ENCODE measurements around the gene TMEM106A.
A peak's percentile ranks its signal among the peaks of the same experiment; 100 is the strongest.
"Not testable (repeated sequence)": the region's sequence is repeated elsewhere in the genome, so short reads cannot be mapped to it uniquely, and the experiment has no call there.

Gene TMEM106A, protein sequence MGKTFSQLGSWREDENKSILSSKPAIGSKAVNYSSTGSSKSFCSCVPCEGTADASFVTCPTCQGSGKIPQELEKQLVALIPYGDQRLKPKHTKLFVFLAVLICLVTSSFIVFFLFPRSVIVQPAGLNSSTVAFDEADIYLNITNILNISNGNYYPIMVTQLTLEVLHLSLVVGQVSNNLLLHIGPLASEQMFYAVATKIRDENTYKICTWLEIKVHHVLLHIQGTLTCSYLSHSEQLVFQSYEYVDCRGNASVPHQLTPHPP

DNA sequence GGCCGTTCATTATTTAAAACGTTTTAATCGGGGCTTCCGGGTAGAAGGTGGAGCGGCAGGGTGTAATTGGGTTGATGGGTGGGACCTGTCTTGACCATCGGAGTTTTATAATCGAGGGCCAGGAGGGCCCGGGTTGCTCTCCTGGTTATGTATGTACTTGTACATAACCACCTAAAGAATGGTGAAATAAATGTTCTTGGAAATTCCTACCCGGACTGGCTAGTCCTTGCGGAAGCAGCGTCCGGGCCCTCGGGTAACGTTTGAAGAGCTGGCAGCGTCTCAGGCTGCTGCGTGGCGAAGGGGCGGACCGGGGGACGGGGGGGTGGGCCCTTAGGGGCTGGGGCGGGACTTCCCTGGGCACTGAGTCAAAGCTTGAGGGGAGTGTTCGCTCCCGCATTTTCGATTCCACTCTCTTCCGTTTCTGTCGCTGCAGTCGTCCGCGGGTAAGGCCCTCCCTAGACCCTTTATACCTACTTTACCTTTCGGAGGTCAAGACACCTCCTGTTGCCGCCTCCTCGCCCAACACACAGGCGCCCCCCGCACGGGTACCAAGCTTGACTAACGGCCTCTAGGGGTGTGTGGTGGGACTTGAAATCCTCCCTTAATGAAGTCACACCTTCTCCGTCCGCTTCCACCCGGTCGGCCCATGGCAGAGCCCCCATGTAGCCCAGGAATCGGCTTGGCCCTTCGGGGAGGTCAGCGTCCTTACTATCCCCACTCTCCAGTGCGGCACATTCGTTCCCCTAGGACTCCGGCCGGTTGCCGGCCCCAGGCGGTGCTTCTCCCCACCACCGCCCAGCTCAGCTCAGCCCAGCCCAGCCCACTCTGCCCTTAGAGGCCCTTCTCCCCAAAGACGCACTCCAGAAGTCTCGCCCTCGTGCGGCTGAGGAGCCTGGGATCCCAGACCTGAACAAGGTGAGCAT lies at the start of gene TMEM106A:
Gene TMEM106A (plus strand): TSS at position 396 of the 923 bp plus-strand sequence. CDS start 1,167 bp downstream, outside the sequence.
- DNase-seq: peak; percentile 72

DNA sequence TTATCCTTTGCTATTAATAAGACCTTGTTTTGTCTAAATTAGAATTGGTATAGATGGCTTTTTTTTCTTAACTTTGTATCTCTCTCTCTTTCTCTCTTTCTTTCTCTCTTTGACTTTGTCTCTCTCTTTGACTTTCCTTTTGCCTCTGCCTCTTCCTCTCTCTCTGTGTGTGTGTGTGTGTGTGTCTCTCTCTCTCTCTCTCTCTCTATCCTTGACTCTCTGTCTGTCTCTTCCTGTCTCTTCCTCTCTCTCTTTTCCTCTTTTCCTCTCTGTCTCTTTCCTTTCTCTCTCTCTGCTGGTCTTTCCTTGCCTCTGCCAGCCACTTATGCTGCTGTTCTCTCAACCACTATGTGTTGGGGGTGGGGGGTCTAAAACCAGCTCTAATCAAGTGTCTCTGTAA lies 45.7 kb upstream of the TMEM106A start:
- DNase-seq: not testable (repeated sequence)

DNA sequence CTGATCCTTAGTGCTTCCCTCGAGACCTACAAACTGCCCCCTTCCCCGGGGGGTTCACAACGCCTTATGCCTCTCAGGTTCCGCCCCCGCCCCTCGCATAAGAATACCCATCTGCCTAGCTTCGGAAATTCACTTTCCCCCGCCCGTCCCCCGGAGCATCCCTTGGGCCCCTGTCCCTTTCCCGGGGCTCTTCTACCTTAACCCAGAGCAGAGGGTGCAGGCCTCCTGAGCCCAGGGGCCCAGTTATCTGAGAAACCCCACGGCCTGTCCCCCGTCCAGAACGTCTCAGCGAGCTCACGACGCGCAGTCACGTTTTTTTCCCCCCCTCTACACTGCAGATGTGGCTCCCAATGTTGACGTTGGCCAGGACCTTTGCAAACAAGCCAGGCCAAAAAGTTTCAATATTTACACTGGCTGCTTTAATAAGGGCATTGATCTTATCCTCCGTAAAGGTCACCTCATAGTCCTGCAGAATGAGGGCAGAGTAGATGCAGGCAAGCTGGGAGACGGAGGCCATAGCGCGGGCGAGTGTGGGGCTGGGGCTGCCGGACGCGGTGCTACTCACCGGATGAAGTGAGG lies 42.0 kb upstream of the TMEM106A start:
- no peak for DNase-seq

DNA sequence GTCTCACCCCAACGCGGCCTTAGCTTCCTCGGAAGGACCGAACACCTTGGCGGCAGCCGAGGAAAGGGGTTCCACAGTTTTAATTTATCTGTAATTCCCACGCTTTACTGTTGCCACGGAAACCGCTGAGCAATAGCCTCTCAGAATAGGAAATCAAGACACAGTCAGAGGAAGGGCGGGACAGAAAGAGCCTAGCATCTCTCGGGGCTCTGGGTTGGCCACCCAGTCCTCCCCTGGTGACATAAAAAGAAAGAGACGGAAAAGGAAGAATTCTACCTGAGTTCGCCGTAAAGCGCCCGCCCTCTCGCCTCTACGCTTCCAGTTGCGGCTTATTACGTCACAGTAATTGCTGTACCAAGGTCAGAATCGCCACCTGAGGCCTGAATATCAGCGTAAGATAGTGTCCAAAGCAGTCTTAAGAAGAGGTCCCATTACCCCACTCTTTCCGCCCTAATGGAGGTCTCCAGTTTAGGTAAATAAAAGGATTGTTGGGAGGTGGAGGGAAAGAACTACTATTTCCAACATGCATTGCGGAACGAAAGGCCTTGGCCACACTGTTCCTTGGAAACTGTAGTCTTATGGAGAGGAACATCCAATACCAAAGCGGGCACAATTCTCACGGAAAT lies 41.4 kb upstream of the TMEM106A start:
- DNase-seq: peak; percentile 81

DNA sequence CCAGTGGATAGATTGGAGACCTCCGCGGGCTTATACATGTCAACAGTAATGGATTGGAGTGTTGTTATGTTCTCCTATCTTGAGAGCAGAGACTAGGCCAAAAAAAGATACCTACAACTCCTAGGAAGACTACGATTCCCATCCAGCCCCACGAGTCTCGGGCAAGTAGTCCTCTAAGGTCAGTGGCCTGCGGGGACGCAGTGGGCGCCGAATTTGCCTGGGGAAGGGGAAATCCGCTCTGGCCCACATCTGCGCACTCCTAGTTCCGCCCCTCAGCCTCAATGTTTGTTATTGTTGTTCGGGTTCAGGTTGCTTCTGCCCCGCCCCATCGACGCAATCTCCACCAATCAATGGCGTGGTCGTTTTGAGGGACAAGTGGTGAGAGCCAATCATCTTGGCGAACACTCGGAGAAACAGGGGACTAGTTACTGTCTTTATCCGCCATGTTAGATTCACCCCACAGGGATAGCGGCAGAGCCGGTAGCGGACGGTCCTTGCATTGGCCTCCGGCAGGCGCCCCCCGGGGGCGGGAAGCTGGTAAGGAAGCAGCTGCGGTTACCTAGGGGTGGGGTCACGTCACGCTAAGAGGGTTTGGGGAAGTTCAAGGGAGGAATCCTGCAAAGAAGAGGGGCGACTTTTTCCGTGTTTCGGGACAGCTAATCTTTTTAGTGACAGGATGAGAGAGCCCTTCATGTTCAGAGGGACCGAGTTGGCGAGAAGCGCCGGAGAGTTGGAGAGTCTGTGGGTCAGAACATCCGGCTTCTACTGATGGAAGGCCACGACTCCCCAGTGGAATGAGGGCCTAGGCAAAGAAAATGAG lies 40.7 kb upstream of the TMEM106A start, which contains the start of gene NBR1:
Gene NBR1 (plus strand): TSS at position 449 of the 820 bp plus-strand sequence. CDS start 4,586 bp downstream, outside the sequence.
- DNase-seq: peak; percentile 91

DNA sequence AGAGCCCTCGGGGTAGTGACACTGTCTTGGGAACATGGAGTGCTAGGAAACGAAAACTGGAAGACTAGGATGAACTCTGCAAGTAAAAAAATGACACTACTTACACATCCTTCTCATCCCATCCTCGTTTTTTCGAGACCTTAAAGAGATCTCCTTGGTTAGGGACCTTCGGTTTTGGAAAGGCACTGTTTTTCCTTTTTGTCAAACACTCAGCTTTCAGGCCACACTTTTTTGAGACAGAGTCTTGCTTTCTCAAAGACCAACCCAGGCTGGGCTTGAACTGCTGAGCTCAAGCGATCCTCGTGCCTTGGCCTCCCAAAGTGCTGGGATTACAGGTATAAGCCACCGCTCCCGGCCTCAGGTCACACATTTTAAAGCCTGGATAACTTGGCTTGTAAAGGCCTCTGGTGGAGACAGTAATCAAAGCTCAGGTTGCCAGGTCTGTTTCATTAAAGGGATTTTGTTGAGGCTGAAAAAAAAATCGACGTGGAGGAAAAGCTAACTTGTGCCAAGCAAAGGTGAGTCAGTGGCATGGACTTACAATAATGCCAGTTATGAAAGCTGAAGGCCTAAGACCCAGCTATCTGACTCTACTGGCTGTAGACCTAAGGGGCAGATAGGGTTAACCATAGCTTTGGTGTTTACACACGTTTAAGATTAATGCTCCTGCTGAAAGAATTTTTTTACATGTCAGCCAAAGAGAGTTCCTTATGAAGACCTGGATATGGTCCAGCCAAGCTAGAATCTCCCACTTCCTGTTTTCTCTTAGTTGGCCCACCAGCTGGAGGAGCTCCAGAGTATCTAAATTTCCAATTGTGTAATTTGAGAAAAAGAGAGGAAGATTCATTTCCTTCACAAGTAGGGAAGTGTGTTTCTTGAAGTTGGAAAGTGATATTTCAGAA lies 39.8 kb upstream of the TMEM106A start:
- DNase-seq: no peak

DNA sequence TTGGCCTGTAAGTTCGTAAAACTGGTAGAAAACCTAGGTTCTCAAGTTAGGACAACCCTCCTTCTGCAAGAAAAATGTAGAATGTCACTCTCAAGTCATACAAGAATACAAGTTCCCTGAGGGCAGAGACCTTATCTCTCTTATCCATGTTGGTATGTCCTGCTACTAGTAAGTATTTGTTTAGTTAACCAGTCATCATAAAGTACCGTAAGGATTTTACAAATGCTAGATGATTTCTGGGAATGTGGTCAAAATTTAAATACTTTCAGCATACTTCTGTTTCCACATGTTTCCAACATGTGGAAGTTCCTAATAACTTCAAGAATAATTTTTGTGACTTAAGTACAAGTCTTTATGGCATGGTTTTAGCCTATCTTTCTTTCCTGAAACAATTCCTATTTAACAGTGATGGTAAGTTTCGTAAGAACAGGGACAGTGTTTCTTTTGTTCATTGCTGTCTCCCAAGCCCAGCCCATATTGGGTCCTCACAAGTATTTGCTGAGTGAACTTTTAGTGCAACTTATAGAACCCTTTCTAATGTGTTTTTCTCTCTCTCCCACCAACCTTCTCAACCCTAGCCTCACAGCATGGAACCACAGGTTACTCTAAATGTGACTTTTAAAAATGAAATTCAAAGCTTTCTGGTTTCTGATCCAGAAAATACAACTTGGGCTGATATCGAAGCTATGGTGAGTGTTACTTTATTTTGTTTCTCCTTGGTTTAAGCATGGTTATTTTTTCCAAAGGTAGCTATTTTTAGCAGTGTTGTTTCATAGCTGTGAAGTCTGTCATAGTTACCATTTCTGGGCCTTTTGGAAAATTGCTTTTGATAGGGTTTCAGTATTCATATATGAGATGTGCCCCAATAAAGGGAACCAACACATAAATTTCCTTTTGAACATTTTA lies 36.2 kb upstream of the TMEM106A start:
- DNase-seq: no peak

DNA sequence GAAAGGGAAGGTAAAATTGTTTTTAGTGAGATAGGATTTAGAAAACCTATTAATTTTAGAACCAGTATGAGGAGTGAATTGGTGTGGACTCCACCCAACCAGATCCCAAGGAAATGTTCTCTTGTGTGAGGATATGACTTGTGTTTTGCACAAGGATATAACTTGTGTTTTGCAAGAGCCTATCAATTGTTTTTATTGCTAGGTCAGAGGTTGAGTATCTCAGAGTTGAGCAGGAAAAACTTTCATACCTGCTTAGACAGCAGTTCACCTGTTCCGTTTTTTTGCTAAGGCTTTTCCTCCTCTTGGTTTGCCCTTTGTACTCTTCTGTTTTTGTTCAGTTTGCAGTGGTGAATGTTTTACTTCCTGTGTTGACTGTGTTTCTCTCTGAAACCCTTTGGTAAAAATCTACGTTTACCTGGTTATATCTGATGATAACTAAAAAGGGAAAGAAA lies 35.5 kb upstream of the TMEM106A start:
- DNase-seq: no peak

DNA sequence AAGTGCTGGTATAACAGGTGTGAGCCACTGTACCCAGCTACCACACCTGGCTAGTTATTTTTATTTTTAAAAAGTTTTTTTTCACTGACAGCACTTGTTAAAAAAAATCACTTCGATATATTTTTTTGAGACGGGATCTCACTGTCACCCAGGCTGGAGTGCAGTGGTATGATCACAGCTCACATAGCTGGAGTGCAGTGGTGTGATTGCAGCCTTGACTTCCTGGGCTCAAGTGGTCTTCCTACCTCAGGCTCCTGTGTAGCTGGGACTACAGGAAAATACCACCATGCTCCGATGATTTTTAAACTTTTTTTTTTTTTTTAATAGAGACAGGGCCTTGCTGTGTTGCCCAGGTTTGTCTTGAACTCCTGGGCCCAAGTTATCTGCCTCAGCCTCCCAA lies 27.8 kb upstream of the TMEM106A start:
- no peak for DNase-seq

DNA sequence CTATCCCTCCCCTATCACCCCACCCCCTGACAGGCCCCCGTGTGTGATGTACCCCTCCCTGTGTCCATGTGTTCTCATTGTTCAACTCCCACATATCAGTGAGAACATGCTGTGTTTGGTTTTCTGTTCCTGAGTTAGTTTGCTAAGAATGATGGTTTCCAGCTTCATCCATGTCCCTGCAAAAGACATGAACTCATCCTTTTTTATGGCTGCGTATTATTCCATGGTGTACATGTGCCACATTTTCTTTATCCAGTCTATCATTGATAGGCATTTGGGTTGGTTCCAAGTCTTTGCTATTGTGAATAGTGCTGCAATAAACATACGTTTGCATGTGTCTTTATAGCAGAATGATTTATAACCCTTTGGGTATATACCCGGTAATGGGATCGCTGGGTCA lies 25.0 kb upstream of the TMEM106A start:
- DNase-seq: not testable (repeated sequence)

DNA sequence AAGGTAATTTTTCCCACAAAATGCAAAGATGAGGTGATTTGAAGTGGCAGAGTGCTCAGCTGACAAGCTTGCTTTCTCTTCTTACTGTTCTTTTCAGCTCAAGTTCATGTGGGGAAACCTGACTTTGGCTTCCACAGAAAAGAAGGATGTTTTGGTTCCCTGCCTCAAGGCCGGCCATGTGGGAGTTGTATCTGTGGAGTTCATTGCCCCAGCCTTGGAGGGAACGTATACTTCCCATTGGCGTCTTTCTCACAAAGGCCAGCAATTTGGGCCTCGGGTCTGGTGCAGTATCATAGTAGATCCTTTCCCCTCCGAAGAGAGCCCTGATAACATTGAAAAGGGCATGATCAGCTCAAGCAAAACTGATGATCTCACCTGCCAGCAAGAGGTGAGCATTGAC lies 18.4 kb upstream of the TMEM106A start:
- no peak for DNase-seq

DNA sequence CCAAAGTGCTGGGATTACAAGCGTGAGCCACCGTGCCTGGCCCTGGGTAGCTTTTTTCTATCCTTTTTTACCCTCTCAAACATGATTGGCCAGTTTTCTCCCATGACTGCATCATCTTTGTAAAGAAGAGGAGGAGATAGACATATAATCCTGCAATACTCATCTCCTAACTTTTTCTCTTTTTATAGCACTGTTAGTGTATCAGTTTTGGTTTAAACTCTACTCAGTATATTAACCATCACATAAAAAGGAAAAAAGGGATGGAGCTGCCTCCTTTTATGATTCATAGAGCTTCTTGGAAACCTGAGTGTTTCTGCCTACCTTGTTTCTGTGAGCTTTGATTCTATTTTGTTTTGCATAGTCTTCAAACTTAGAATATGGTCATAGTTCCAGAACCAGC lies 12.0 kb upstream of the TMEM106A start:
- no peak for DNase-seq

DNA sequence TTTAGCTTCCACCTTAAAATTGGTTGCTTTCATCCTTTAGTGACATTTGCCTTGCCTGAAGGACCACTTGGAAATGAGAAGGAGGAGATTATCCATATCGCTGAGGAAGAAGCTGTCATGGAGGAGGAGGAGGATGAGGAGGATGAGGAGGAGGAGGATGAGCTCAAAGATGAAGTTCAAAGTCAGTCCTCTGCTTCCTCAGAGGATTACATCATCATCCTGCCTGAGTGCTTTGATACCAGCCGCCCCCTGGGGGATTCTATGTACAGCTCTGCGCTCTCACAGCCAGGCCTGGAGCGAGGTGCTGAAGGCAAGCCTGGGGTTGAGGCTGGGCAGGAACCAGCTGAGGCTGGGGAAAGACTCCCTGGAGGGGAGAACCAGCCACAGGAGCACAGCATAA lies 11.5 kb upstream of the TMEM106A start:
- no peak for DNase-seq

DNA sequence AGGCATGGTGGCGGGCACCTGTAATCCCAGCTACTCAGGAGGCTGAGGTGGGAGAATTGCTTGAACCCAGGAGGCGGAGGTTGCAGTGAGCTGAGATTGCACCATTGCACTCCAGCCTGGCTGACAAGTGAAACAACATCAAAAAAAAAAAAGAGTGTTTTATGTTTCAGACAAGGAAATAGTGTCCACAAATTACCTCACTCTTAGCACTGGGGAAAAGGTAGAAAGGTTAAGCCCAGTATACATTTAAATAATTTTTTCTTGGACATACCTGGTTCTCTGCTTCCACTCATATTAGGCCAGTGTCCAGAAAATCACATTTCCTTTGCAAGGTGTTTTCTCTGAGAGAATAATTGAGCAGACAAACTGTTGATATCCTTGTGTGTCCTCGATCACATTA lies 8.7 kb upstream of the TMEM106A start:
- not testable (repeated sequence) for DNase-seq

DNA sequence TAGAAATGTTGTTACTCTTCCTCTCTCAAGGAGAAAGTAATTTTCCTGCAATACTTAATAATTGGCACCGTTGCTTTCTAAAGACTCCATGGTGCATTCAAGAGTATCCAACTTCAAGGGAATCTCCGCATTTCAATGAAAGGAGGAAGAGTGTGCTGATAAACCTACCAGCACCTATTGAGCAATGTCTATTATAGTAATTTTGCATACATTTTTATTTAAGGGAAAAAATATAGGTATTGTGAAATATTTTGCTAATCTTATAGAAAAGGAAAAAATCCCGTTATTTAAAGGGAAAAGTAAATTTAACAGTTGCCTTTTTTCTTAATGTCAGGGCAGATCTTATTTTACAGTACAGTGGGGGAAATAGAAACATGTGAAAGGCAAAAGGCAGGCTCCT lies 1.1 kb upstream of the TMEM106A start:
- DNase-seq: no peak

DNA sequence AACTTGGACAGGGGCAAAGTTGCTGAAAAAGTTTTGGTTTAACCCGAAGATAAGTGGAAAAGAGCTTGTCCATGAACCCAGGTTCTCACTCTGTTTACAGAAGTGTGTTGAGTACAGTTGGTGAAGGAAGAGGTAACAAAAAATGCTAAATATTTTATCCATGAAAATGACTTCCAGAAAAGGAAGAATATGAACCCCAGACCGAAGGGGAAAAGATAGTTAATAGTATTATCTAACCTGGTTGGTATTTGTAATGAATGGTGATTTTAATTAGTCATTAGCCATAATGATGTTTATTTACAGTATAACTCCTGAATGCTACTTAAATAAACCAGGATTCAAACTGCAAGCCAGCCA lies 574 bp upstream of the TMEM106A start:
- DNase-seq: no peak

DNA sequence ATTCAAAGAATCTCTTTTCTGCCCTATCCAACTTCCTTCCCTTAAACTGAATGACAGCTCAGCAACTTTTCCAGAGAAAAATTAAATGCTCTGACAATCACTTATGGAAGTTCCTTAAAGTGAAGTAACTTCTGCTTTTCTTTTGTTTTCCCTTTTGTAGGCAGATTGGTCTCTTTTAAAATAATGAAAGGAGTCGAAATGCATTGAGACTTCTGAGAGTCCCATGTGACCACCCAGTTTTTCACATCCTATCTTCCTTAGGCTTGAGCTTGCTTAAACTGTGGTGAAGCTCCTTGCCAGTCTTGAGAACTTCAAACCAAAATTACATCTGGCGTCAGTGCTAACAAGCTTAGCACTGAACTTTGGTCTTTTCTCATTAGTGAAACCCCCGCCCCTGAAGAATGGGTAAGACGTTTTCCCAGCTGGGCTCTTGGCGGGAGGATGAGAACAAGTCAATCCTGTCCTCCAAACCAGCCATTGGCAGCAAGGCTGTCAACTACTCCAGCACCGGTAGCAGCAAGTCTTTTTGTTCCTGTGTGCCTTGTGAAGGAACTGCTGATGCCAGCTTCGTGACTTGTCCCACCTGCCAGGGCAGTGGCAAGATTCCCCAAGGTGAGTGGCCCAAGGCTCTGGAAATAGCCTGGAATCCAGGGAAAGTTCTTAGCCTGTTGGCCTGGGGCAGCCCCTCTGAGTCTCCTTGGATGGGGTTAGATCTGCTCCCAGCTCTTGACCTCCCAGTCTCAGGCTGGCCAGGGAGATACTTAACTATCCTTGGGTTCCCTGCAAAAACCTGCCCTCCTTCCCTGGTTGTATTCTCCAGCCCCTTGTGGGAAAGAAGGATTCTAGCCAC lies 1.2 kb downstream of the TMEM106A start:
- DNase-seq: no peak

DNA sequence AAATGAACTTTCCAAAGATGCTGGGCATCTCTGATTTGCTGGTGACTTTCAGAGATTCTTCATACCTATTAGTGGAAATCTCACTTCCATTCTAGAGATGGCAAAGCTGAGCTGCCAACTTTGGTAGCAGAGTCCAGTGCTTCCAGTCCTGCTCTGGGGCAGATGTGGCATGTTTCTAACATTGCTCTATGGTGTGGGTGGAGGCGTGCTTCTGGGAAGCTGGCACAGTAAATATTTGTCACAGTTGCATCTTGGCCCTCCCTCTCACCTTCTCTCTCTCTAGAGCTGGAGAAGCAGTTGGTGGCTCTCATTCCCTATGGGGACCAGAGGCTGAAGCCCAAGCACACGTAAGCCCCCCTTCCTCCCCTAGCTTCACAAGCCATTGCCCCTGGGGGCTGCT lies 1.9 kb downstream of the TMEM106A start:
- no peak for DNase-seq

DNA sequence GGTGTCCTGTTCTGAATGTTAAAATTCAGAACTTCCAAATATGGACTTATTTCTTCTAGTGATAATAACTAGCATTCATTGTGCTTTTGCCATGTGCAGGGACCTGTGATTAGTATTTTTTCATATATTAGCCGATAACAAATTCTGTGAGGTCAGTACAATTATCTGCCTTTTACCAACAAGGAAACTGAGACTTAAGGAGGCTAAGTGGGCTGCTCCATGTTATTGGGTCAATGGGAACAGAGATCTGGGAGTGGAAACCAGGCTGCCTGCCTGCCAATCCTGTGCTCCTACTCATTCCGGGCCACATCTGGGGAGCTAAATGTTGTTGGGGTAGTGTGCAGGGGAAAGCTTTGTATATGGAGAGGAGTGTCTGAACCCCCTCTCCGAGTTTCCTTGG lies 3.7 kb downstream of the TMEM106A start:
- no peak for DNase-seq

Measured in activated CD8-positive, alpha-beta memory T cell treated with anti-CD3 and anti-CD28 coated beads, Interleukin-2, amount 50 U/mL, for 4 hours (primary cell).